Measurements from ENCODE around the gene C19orf73.

C19orf73 gene, protein sequence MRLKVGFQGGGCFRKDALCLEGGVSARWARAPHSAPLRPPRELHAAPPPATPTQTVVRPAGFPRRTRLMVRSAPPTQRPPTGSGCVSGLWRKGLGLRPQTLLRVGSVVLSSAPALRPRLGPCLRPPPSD

DNA sequence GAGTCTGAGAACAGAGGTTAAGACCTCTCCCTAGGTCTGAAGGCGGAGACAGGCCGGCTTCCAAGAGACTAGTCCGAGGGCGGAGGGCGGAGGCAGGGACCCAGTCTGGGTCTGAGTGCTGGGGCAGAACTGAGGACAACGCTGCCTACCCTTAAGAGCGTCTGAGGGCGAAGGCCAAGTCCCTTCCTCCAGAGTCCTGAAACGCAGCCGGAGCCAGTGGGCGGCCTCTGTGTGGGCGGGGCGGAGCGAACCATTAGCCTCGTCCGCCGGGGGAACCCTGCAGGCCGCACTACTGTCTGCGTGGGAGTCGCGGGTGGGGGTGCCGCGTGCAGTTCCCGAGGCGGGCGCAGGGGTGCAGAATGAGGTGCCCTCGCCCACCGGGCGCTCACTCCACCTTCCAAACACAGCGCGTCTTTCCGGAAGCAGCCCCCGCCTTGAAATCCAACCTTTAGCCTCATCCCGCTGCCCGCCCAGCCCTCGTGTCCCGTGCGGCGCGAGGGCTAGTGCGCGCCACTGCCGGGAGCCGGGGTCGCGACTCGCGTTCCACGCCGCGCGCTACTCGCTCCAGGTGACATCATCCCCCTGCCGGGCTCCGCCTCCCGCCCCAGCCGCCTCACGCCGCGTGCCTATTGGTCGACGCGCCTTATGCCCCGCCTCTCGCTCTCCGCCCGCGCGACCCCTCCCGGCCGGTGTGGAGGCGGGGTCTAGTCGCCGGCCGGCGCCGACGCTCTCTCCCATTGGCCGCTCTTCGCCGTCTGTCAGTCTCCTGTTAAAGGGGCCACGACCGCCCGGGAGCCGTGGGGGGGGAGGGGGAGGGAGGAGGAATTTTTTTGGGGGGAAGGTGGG lies at the start of gene C19orf73:
Gene C19orf73, minus strand, starts transcription at position 579 of the 846 bp plus-strand sequence. Its CDS starts 121 bp downstream, at position 458.
- DNase-seq = peak; percentile 52 to 96 (median 93)

DNA sequence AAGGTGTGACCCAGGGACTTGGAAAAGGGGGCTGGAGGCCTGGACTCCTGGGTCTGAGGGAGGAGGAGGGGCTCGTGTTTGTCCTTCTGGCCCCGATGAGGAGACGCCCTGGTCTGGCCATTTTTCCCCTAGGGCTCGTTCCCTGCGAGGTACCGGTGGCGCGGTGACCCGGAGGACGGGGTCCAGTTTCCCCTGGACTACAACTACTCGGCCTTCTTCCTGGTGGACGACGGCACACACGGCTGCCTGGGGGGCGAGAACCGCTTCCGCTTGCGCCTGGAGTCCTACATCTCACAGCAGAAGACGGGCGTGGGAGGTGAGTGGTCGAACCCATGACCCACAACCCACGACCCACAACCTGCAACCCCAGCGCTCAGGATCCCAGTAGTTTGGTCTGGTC lies 49.5 kb upstream of the C19orf73 start:
- DNase-seq = no peak

DNA sequence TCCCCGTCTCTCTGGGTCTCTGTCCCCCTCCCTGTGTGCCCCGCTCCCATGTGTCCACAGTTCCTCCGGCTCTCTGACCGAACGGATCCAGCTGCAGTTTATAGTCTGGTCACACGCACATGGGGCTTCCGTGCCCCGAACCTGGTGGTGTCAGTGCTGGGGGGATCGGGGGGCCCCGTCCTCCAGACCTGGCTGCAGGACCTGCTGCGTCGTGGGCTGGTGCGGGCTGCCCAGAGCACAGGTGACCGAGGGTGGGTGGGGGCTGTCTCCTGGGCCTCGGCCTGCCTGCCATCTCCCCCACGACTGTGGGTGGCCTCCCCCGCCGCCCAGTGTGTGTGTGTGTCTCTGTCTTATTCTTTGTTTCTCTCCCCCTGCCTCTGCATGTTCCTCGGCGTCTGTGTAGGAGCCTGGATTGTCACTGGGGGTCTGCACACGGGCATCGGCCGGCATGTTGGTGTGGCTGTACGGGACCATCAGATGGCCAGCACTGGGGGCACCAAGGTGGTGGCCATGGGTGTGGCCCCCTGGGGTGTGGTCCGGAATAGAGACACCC lies 49.0 kb upstream of the C19orf73 start:
- DNase-seq = no peak

DNA sequence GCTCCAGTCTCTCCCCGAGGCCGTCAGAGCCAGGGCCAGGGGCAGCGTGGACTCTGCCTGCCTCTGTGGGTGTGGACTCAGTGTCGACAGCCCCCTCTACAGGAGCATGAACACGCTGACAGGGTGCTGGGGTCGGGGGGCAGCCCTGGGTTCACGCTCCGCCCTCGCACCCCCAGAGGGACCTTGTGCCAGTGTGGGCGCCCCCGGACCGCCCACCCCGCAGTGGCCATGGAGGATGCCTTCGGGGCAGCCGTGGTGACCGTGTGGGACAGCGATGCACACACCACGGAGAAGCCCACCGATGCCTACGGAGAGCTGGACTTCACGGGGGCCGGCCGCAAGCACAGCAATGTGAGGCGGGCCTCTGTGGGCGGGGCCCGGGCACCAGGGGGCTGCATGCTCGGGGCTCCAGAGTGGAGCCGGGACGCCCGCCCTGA lies 46.9 kb upstream of the C19orf73 start:
- DNase-seq = no peak

DNA sequence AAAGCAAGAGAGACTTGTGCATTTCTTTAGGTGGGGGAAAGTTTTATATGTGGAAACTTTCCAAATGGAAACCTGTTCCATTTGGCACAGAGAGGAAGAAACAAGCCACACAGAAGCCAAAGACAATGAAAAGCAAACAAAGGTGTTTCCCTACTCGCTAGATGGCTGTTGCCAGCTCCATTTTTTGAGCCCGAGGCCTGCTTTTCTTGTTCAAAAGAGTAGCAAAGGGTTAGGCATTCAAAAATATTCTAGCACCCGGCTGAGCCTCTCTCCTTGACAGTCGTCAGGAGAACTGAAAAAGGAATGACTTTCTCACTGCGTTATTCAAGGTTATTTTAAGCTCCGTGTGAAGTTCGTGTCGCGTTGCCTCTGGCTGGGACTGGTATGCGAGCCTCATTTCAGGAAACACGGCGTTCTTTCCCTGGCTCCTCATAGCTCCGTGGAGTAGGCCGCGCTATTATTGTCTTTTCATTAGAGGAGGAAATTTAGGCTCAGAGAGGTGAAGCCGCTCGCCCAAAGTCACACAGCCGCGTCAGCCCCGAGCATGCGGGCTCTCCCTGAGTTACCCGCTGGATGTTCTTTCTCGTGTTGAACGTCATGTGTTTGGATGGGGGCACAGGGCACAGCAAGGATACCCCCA lies 46.3 kb upstream of the C19orf73 start:
- no peak for DNase-seq

DNA sequence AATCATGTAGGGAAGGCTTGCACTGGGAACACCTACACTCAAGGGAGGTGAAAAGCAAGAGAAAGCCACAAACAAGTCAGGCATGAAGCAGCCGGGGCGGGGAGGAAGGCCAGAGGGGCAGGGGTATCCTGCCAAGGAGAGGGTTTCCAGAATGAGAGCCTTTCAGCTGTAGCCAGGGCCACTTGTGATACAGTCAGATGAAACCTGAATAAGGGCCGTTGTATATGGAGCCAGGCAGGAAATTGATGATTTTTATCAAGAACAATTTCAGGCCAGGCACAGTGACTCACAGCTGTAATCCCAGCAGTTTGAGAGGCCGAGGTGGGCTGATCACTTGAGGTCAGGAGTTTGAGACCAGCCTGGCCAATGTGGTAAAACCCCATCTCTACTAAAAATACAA lies 43.0 kb upstream of the C19orf73 start:
- DNase-seq = no peak

DNA sequence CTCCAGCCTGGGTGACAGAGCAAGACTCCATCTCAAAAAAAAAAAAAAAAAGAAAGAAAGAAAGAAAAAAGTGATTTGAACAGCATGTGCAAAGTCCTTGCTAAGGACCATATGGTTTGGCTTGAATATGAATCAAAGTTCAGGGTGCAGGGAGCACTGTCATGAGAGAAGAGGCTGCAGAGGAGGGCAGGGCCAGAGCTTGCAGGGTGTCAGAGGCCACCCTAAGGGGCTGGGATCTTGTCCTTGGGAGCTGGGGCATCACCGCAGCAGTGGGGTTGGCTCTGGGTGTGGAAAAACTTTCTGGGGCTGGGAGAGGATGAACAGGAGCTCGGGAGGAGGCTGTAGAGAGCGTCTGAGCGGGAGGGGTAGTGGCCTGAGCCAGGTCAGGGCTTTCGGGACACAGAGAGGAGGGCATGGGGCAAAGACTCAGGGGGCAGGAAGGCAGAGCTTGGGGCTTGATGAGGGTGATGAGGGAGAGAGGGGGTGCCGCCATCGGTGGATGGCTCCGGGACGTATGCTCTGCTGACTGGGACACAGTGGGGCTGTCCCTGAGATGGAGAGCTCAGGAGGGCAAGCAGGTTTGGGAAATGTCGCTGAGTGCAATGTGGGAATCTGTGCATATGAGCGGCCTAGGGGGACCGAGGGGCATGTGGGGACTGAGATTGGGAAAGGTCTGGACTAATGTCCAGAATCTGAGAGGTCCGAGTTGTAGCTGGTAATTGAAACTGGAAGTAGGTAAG lies 41.7 kb upstream of the C19orf73 start:
- no peak for DNase-seq

DNA sequence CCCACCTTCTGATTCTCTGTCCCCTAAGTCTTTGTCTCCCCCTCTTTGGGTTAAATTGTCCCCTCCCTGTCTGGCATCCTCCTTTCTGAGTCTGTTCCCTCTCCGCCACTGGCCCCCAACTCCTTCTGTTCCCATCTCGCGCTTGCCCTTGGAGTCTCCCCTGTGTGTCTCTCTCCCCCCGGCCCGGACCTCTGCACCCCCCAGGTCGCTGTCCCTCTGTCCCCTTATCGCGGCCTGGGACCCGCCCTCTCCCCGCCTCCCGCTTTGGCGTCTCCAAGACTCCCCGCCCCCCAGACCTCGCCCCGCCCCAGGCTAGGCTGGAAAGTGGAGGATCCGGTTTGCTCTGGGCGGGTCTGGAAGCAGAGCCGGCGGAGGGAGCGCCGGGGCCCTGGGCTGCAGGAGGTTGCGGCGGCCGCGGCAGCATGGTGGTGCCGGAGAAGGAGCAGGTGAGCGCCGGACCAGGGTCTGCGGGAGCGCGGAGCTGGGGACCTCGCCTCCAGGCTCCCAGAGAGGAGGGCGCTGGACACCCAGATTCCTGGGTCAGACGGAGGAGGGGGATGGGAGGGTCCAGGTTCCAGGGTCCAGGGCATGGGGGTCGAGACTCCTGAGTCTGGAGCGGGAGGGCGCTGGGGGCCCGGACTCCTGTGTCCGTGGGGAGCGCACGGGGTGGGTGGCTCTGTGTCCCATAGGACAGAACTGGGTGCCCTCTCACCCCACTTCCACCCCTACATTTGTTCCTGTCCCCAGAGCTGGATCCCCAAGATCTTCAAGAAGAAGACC lies 38.7 kb upstream of the C19orf73 start, which contains the start of gene TRPM4:
Gene TRPM4, plus strand, starts transcription at position 348 of the 780 bp plus-strand sequence. Its CDS starts 75 bp downstream, at position 423.
- peak in 13 of 14 donors; percentile 11 to 73 (median 47) for DNase-seq

DNA sequence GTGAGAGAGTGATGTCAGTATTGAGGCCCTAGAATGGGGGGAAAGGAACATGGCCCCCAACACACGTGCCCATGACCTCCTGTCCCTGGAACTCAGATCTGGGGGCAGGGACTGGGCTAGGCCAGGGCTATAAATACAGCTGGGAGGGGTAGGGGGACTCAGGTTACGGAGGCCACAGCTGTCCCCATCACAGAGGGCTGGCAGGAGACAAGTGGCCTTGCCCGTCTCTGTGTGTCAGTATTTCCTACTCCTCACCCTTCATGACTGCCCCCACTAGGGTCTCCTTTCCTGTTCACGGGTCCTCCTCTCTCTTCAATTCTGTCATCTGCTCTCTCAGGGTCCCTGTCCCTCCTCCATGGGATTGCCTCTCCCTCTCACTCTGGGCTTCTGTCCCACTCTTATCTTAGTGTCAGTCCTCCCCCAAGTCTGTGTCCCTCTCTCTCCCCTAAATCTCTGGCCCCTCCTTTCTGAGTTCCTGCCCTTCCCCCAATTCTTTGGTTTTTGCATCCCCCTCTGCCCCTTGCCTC lies 36.9 kb upstream of the C19orf73 start:
- no peak for DNase-seq

DNA sequence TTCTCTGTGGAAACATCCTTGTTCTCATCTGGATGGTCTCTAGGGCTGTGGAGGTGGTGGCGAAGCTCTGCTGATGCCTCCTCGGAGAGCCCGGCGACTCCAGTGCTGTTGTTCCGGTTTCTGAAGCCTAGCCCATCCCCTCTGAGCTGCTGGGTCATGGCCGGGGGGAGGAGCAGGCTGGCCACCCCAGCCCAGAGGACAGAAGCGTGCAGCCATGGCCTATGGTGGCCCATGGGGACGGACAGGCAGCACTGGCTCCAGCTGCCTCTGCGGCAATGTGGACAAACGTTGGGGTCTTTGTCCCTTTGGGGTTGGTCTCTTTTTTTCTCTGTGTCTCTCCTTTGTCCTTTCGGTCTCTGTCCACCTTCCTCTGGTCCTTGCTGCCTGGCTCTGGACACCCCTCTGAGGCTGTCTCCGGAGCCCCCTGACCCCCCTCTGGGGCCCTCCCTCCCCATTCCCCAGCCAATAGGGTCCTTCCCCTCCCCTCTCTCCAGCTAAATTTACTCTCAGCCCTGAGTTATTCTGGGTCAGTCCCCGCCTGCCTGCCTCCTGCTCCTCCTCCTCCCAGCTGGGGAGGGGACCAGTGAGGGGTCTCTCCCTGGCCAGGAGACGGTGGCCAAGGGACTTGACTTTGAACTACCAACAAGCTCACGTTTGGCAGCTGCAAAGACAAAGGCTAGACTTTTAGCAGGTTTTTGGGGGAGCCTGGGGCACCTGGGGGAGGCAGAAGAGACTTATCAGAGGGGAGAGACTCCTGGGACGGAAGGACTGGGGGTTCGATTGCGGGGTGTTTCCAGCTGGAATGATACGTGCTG lies 36.3 kb upstream of the C19orf73 start, which contains the start of gene HRC:
Gene HRC, minus strand, starts transcription at position 392 of the 815 bp plus-strand sequence. Its CDS starts 159 bp downstream, at position 233.
- no peak for DNase-seq

DNA sequence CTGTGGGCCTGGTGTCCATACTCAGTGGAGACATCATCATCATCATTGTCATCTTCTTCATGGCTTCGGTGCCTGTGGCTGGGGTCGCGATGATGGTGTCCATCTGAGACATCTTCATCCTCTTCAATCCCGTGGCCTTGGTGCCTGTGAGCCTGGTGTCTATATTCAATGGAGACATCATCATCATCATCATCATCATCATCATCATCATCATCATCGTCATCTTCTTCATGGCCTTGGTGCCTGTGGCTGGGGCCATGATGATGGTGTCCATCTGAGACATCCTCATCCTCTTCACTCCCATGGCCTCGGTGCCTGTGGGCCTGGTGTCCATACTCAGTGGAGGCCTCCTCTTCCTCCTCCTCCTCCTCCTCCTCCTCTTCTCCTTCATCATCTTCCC lies 35.3 kb upstream of the C19orf73 start:
- DNase-seq = no peak

DNA sequence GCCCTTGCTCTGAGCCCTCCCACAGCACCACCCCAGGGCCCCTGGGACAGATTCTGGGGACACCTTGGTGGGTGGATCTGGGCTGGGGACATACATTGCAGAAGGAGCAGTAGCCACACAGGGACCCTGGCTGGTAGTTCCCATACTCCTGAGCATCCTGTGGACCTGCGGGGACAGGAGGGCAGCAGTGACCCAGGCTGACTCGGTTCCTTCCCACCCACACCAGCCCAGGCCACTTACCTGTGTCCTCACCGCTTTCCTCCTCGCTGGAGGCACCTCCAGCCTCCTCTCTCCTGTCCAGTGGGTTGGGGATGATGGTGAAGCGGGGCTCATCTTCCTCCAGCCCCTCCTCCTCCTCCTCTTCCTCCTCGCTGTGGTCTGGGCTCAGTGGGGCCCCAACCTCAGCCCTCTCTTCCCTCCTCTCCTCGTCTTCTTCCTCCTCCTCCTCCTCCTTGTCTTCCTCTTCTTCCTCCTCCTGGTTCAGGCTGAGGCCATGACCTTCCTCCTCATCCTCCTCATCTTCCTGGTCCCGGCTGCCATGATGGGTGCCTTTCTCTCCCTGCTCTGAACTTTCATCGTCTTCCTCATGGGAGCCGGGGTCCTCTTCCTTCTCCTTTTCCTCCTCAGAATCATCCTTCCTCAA lies 34.3 kb upstream of the C19orf73 start:
- no peak for DNase-seq

DNA sequence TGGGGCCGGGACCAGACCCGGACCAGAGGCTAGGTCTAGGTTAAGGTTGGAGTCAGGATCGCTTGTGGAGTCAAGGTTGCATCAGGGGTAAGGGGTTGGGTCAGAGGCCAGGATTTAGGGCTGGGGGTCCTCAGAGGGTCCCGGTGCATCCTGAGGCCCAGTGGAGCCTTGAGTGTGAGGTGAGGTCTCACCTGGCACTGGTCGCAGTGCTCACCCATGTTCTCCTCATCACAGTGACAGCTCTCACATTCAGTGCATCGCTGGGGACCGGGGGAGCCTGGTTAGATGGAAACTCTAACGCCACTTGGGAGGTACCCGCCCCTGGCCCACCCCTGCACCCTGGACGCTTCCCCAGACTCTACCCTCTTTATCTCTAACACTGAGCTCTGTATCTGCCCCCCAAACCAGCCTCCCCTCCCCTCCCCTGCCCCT lies 33.2 kb upstream of the C19orf73 start:
- no peak for DNase-seq

DNA sequence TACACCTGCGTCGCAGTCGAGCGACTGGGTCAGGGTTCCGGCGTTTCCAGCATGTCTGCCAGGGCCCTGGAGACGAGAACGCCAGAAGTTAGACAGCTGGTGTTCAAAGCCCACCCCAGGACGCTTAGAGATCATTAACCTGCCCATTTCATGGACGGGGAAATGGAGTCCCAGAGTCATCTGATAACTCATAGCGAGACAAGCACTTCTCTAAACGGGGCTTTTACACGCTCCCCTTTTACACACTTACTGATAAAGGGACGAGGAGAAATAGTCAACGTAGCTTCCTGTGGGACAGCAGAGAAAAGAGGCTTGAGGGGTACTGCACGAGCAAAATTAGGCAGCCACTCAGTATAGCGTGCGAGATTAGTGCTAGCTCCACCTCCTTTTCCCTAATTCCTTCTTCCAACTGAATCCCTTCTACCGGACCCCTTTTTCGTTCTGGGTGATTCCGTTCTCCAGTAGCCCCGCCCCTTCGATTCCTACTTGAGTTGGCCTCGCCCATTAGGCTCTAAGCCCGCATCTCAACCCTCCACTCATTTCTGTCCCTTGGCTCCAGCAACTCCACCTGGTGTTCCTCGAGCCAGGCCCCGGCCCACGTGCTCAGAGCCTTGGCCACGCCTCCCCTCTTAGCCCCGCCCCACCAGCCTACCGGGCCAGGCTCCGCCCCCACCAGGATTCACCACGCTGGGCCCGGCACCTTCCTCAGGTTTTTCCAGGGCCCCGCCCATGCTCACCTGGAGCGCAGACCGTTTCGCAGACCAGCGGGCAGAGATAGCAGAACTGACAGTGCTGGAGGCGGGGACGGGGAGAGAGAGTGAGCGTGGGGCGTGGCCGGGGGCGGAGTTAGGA lies 32.5 kb upstream of the C19orf73 start:
- DNase-seq = peak in 8 of 14 donors; percentile 14 to 61 (median 26)

DNA sequence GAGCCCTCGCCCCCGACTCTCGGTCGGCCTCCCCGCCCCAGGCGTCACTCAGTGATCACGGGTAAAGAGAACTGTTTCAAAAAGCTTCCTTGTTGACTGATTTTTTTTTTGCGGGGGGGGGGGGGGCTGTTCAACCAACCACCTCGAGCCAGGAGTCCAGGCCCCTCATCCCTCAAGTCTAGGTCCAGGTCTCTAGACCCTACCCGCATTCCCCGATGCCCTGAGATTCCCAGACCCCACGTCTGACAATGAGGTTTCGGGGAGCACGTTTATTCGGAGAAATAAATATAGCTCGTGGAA lies 32.0 kb upstream of the C19orf73 start:
- DNase-seq = no peak

DNA sequence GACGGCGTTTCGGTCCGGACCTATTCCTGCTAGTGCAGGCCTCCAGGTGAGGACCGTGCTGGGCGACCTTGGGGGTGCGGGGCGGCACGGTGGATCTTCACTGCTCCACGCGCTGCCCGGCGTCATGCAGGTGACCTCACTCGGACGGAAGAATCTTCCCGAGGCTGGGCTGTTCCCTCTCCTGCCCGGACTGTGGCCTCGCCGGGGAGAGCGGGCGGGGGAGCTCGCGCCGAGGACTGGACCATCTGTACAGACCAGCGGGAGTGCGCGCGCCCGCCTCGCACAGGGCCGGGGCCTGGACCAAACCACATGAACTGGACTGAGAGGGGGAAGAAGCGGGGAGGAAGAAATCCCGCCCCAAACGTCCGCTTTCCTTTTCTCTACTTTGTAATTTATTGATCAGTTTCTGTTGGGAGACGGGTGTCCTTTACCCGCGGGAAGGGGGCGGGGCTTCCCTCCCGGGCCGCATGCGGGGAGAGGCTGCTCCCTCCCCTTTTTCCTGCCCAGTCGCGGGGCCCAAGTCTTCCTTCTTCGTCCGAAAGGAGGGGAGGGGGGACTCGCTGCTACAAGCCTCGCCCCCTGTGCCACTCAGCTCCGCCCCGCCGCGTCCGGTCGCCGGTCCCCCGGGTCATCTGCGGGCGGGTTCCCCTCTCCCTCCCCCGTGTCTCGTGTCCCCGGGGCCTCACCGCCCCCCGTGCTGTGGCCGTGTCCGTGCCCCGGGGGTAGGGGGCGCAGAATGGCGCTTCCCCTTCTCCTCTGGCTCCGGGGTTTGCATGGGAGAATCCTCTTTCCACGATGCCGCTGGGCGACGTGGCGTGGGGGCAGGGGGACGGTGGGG lies 31.4 kb upstream of the C19orf73 start:
- DNase-seq = peak; percentile 23 to 95 (median 88)

DNA sequence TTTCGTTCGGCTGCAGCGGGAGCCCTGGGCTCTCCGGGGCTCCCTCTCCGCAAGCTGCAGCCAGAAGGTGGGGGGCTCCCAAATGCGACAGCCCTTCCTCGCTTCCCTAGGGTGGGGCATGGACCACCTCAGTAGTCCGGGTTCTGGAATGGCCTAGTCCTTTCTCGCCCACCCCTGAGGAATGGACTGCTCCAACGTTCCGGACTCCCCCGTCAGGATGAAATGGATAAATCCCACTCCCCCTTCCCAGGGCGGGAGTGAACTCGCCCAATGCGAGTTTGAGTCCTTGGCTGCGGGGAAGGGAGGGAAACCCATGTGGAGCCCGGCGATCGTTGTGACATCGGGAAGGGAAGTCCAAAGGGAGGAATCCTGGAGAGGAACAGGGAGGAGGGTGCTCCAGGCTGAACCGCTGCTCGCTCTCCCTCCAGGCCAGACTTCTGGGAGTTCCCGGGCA lies 30.7 kb upstream of the C19orf73 start:
- peak in 11 of 14 donors; percentile 42 to 83 (median 75) for DNase-seq
